Stimulated activated CD8-positive, alpha-beta memory T cell treated with anti-CD3 and anti-CD28 coated beads, Interleukin-7, amount 100 ng/mL, for 48 hours (primary cell): ENCODE measurements around the gene DCAKD.
A peak's percentile ranks its signal among the peaks of the same experiment; 100 is the strongest.
"Not testable (repeated sequence)": the region's sequence is repeated elsewhere in the genome, so short reads cannot be mapped to it uniquely, and the experiment has no call there.

Source experiments
- DNase-seq, 2 donors: peaks; one replicate each; pipeline ENCODE4 v3.0.0-alpha.2; 2020; ENCODE audit warnings: low read depth in 1 of 2; ENCODE audit errors: extremely low read depth in 1 of 2

Gene DCAKD

DNA sequence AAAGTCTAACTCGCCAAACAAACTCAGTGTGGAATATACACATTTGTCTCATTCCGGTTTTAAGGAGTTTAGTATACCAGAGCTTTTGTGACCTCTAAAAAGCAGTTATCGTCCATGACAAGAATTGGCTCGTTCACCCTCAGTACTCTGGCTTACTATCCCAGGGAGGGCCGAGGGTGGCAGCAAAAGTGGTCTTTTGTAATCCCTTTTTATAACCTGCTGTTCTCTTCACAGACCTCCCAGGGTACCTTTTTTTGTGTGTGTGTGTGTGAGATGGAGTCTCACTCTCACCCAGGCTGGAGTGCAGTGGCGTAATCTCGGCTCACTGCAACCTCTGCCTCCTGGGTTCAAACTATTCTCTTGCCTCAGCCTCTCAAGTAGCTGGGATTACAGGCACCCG lies 18.6 kb upstream of the DCAKD start:
- DNase-seq, result no peak

DNA sequence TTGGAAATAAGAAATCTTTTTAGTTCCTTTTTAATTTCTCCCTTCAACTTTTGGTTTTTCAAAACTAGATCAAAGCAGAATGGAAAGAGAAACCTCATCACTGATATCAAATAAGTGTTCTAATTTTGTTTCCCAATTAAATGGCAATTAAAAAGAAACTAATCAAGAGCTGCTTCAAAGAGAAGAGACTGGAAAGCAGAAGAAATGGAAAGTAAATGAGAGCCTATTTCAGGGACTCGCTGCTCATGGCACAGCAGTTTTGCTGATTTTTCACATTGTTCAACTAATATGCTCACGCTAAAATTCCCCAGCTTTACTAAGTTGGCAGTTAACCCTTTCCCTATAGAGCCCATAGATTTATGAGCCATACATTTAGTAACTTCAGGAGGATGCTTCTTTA lies 16.2 kb upstream of the DCAKD start:
- DNase-seq, result no peak

DNA sequence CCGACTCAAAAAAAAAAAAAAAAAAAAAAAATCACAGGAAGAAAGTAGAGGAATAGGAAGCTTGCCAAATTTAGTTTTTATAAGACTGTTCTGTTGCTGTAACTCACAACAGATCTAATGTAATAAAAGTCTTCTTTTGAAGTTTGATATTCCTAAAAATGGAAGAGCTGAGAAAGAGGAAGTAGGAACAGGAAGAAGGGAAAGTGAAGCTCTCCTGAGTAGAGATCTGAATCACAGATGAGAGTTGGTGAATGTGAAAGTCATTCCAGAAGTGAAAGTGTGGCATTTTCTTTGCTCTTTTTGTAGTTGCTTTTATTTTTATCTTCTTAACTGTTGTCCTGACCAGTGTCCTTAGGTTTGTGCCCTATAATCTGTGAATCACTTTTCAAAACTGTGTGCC lies 11.8 kb upstream of the DCAKD start:
- DNase-seq, result no peak

DNA sequence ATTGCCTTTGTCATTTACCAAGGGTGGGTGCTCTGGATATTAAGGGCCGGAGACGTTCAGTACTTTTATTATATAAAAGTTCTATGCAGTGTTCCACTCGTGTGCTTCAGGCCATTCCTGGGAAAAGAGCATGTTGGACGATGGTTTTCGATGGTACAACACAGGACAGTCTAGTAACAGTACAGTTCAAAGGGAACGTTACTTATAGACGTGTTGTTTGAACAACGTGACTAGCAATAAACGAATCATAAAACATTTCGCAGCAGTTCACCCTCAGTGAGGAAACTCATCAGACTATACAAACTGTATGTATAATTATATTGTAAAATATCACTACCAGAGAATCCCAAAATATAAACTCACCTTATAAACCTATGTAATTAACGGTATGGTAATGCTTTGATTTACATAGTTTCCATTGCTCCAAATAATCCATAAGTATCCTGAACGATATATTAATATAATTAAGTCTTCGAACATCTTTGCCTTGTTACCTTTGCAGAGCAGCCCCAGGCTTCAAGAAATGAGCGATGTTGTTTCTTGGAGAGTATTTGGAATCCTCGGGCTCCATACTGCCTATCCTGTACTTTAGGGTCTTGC lies 10.3 kb upstream of the DCAKD start:
- DNase-seq, result no peak

DNA sequence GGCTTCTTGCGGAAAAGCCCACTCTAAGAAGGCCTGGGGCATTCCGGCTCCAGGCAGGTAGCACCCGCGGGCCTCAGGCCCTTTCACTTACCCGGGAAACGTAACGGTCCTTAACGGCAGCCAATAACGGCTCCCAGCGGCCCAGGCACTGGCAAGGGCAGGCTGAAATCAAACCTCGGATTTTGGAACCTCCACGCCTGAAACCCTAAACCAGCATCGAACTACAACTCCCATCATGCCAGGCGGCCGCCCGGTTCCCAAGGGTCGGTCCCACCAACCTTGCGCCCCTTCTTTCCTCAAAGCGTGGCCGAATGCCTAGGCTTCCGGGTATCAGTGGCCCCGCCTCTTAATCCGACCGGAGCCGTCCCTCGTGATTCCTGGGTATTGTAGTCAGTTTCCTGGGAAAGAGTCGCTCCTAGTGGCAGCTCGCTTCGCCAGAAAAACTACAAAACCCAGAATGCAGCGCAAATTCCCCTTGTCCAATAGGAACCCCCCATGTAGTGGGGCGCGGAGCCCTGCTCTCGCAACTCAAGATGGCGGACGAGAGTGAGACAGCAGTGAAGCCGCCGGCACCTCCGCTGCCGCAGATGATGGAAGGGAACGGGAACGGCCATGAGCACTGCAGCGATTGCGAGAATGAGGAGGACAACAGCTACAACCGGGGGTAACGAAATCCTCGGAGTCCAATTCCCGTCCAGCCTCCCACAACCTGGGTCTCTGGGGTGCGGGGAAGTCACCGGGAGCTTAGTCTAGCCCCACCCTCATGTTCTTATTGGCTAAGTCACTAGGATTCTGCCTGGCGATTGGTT lies 9.6 kb upstream of the DCAKD start, which contains the start of gene NMT1:
NMT1 (plus strand) TSS at position 521 of the 809 bp plus-strand sequence; CDS start at position 534, 13 bp downstream.
- peak; percentile 88 to 98 for DNase-seq

DNA sequence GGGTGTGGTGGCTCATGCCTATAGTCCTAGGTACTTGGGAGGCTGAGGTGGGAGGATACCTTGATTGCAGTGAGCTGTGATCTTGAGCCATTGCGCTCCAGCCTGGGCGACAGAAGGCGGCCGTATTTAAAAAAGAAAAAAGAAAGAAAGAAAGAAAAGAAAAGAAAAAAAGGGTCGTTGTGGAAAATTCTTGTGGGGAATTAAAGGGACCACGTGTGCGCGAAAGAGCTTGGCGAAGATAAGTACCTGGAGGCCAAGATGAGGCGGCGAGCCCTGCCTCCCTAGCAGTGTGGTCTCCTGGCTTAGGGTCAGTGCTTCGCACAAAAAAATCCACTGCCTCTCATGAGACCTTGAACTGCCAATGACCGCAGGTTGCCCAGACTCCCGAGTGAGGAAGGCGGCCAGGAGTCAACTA lies 9.0 kb upstream of the DCAKD start:
- no peak for DNase-seq

DNA sequence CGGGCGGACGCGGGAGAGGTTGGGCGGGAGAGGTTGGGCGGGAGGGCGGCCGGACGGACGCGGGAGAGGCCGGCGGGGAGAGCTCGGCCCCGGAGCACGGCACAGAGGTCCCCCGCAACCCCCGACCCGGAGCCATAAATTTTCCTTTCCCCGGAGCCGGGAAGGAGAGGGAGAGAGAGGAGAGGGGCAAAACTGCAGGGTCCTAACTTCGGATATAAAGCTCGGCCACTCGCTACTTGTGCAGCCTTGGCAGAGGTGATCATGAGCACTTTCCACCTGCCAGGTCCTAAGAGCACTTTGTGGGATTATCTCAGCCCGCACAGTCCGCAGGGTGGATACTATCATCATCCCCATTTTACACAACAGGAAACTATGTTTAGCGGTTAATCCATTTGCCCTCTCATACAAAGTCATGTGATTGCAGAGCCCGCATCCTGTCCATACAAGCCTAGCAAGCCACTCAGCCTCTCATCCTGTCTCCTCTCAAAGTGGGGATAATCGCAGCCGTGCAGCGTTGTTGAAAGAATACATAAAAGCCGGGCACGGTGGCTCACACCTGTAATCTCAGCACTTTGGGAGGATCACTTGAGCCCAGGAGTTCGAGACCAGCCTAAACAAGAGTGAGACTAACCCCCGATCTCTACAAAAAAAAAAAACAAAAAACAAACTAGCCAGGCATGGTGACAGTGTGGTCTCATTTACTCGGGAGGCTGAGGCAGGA lies 780 bp upstream of the DCAKD start:
- peak in 1 of 2 donors; percentile 37 for DNase-seq

DNA sequence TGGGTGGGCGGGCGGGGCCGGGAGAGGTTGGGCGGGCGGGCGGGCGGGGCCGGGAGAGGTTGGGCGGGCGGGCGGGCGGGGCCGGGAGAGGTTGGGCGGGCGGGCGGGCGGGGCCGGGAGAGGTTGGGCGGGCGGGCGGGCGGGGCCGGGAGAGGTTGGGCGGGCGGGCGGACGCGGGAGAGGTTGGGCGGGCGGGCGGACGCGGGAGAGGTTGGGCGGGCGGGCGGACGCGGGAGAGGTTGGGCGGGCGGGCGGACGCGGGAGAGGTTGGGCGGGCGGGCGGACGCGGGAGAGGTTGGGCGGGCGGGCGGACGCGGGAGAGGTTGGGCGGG lies 254 bp upstream of the DCAKD start:
- DNase-seq, result not testable (repeated sequence)

DNA sequence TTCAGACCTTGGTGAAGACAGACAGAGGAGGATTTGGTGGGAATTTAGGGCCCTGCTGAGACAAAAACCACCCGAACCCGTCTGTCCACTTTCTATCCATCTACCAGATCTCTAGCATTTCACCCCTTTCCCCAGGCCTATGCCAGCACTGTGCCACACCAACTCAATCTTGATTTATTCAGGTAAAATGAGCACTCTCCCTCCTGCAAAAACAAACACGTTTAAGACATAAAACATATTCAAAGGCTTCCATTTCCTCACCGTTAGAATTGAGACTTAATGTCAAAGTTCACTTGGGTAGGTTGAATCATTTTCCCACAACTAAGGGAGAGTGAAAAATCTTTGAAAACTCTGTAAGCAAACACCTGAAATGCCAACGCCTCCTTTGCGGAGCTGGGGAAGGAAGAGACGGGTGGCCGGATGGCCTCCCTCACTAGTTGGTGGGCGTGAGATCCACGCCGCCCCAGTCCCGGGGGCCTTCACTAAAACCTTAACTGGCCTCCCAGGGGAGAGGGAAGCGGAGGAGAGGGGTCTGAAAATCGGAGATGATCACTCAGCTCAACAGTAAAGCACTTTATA lies 862 bp downstream of the DCAKD start:
- DNase-seq, result peak in 1 of 2 donors; percentile 37

DNA sequence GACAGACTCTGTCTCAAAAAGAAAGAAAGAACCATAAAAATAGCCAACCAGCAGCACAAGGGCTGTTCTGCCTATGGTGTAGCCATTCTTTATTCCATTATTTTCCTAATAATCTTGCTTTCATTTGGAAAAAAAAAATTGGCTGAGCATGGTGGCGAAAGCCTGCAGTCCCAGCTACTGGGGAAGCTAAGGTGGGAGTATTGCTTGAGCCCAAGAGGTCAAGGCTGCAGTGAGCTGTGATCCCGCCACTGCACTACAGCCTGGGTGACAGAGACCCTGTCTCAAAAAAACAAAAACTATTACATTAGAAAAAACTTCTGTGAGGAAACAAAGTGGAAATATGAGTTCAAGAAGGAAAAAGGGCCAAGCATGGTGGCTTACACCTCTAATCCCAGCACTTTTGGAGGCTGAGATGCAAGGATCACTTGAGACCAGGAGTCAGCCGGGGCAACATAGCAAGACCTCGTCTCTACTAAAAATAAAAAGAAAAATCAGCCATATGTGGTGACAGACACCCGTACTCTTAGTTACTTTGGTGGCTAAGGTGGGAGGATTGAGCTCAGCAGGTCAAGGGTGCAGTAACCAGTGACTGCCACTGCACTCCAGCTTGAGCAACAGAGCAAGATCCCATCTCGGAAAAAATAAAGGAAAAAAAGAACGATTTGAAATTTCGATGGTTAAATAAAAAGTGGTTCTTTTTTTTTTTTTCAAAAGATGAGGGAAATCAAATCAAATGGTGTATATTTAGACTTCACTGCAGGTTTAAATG lies 2.5 kb downstream of the DCAKD start:
- DNase-seq, result no peak

DNA sequence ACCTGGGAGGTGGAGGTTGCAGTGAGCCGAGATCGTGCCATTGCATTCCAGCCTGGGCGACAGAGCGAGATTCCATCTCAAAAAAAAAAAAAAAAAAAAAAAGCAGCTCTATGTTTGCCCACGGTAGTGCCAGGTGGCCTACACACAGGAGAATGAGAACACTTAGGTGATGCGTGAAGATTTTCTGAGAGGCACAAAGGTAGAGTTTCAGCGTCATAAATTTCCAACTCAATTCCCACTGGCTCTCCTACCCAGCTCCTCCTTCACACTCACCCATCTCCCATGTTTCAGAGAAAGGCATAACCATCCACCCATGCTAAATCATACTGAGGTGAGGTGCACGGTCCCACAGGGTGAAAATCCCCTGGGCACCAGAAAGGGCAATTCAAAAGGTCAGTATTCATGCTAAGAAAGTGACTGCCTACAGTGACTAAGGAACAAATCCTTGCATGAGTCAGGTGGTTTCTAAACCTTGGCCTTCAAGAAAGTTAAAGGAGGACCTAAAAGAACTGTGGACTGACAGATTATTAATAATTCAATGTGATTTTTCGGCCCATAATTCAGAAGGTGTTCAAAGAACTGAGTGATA lies 4.8 kb downstream of the DCAKD start:
- no peak for DNase-seq

DNA sequence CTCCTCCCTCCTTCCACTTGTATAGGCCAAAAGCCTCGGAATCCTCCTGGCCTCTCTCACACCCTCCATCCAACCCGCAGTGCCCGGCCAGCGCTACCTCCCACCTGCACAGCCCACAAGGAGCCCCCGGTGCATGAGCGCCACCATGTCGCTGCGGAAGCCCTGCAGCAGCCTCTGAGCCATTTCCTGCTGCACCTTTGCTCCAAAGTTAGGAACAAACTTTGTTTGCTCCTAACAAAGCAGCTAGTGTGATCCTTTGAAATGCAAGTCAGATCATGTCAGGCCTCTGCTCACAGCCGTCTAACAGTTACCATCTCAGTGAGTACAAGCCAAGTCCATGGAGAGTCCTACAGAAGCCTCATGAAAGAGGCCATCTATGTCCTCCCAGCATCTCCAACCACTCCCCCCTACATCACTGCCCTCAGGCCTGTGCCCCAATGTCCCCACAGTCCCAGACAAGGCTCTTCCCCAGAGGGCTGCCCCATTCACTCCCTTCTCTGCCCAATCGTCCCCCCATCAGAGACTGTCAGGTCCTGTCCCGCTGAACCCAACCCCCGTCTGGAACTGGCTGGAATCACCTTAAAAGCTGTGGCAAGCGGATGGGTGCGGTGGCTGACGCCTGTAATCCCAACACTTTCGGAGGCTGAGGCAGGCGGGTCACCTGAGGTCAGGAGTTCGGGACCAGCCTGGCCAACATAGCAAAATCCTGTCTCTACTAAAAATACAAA lies 7.5 kb downstream of the DCAKD start:
- no peak for DNase-seq

DNA sequence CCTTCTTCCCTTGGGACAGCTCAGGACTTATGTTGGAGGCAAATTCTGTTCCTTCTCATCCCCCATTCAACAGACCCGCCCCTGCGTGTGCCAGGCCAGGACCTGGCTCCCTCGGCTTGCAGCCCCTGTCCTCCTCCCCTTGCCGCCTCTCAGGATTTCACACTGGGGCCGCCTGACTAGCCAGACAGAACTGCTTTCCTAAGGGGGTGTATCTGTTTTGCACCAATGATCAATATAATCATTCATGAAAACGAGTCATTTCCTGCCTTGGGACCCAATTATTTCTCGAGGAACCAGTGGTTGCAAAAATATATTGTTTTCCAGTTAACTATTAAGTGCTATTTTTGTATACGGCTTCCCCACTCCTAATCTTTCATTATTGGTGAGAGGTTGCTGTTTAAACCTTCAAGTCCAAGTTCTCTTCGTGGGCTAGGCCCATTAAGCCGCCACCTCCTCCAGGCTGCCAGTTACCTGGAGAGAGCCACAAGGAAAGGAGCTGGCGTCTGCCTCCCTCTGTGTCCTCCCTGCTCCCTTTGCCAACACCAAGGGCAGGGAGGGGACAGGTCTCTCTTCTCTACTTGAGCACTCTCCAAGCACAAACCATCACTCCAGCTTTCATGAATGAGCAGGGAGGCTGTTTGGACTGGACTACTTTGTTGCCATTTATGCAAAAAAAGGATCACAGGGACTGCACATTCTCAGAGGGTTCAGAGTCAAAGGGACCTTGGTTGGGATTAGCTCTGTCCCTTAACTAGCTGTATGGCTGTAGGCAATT lies 8.9 kb downstream of the DCAKD start:
- no peak for DNase-seq

DNA sequence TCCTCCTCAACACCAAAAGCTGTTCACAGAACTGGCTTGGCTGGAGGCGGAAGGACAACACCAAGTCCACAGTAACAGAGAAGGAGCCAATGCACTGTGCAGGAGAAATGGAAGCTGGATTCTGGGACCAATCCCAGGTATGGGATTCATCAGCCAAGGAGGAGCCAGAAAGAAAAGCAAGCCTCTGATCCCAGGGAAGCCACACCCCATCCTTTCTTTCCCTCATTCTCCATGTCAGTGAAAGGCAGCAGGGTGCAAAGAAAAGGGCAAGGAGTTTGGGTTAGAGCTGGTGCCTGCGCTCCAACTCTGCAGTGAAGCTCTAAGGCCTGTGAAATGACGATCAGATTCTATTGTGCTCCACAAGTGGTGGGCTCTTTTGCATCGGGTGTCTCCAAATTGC lies 11.0 kb downstream of the DCAKD start:
- no peak for DNase-seq

DNA sequence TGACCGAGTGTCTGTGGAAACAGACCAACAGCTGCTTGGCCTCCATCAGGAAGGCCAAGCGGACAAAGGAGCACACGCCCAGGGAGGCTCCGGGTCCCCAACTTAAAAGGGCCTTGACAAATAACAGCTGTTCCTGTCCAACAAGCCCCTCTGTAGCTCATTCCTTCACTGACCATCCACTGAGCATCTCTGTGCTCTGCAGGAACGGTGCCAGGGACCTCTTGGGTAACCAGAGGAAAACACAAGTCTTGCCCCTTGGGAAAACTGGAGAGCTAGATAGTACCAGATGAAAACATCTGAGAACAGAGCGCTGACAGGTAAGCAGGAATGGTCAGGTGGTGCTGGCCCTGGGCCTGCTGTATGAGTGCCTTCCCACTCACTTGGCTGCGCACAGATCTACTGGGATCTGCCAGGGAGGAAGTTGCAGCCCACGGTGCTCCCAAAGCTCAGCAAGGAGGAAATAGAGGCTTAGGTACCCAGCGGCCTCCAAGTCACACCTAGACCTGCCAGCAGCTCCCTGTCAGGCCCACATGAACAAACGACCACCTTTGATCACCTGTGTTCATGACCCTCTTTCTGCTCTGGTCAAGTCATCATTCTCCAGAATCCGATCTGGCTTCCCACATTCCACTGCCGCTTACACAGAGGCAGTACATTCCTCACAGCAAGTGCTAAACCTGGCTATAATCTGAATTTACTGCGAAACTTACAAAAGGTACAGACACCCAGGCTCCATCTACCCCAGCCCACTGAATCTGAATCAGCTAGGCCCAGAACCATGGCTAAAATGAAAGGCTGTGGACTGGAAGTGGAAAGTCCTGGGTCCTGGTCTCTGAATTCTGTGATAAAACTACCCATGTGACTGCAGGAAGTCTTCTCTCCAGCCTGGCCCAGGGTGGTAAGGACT lies 12.5 kb downstream of the DCAKD start:
- no peak for DNase-seq

DNA sequence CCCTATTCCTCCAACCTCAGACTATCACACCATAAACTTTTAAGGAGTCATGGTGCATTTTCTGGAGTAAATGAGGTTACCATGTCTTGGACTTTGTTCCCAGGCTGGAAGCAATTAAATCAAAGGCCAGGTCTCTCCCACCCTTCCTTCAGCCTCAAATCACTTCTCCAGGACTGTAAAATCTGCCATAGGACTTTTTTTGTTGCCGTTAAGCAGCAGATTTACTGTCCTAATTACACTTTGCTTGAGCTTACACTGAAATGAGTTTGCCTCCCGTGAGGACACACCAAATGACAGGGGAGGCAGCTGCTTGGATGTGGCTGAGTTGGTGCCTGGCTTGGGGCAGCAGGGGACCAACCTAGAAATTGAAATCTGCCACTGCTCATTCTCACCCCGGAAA lies 14.7 kb downstream of the DCAKD start:
- no peak for DNase-seq

DNA sequence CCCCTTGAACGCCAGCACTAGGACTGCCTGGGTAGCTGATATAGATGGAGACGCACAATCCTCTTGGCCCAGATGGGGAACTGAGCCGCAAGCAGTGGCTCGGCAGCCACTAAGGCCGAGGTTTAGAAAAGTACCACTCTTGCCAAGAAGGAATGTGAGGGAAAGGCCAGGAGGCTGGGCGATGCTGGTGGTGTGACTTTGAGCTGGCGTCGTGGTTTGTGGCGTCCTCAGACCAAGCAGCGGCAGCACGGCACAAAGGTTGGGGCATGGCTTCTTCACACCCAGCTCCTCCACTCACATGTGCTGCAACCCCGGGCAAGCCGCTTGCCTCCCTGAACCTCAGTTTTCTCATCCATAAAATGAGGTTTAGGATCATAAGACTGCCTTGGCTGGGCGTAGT lies 15.6 kb downstream of the DCAKD start:
- DNase-seq, result no peak

DNA sequence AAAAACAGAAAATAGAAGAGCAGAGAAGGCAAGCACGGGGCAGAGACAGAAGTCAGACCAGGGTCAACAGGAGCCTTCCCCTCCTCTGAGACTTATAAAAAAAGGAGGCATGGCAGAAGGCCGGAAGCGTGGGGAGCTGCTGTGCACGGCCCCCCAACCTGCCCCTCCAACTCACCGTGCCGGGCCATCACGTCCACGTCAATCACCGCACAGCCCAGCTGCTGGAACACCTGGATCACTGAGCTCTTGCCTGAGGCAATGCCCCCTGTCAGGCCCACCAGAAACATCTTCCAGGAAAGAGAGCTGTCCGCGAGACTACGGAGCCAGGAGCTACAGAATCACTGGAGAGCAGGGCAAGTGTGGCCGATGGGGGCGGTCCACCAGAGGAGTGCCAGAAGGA lies 16.8 kb downstream of the DCAKD start:
- no peak for DNase-seq
